GM19467 (cell line): ENCODE results near the gene MBD3L2B.
"Not testable (repeated sequence)": the region's sequence is repeated elsewhere in the genome, so short reads cannot be mapped to it uniquely, and the experiment has no call there.

Experiments
- ATAC-seq: cut with Tn5 transposase; IDR thresholded peaks from one replicate; pipeline ENCODE4 v1.9.1; 2021; ENCODE audit warnings: mild to moderate bottlenecking, moderate library complexity; ENCODE audit not compliant: unreplicated experiment

Gene MBD3L2B

GRCh38 chr19:7021331-7021730 is at the start of gene MBD3L2B:
TSS of gene MBD3L2B (minus strand) at chr19:7021431. CDS start at chr19:7021397, 34 bp downstream.
- ATAC-seq: not testable (repeated sequence)

GRCh38 chr19:7069904-7070226 is 48.6 kb upstream of the MBD3L2B start:
- no peak for ATAC-seq

GRCh38 chr19:7069042-7069903 is 48.0 kb upstream of the MBD3L2B start, which contains the start of gene ZNF557:
TSS of gene ZNF557 (plus strand) at chr19:7069703. CDS start at chr19:7075075, 5,372 bp downstream.
- ATAC-seq: peak; percentile 81

- ATAC-seq: no peak
Measured at GRCh38 chr19:7068599-7068998, 47.4 kb upstream of the MBD3L2B start.

GRCh38 chr19:7067716-7068115 is 46.5 kb upstream of the MBD3L2B start:
- no peak for ATAC-seq

GRCh38 chr19:7067122-7067521 is 45.9 kb upstream of the MBD3L2B start:
- not testable (repeated sequence) for ATAC-seq

GRCh38 chr19:7063764-7064418 is 42.7 kb upstream of the MBD3L2B start:
- ATAC-seq: no peak

- ATAC-seq: no peak
Measured at GRCh38 chr19:7063339-7063738, 42.1 kb upstream of the MBD3L2B start.

- ATAC-seq: not testable (repeated sequence)
Measured at GRCh38 chr19:7059977-7060376, 38.7 kb upstream of the MBD3L2B start.

GRCh38 chr19:7058576-7058975 is 37.3 kb upstream of the MBD3L2B start, which contains the start of gene MBD3L3:
TSS of gene MBD3L3 (minus strand) at chr19:7058676. CDS start at chr19:7058605, 71 bp downstream.
- not testable (repeated sequence) for ATAC-seq

- not testable (repeated sequence) for ATAC-seq
Measured at GRCh38 chr19:7056371-7056770, 35.1 kb upstream of the MBD3L2B start.

- ATAC-seq: not testable (repeated sequence)
Measured at GRCh38 chr19:7055679-7056078, 34.4 kb upstream of the MBD3L2B start.

GRCh38 chr19:7054635-7055368 is 33.6 kb upstream of the MBD3L2B start:
- ATAC-seq: not testable (repeated sequence)

- not testable (repeated sequence) for ATAC-seq
Measured at GRCh38 chr19:7052896-7053295, 31.7 kb upstream of the MBD3L2B start.

- not testable (repeated sequence) for ATAC-seq
Measured at GRCh38 chr19:7051421-7051820, 30.2 kb upstream of the MBD3L2B start.

- ATAC-seq: not testable (repeated sequence)
Measured at GRCh38 chr19:7049021-7049420, 27.8 kb upstream of the MBD3L2B start, which contains the start of gene MBD3L2. TSS of gene MBD3L2 (plus strand) at chr19:7049321. CDS start at chr19:7049374, 53 bp downstream.

GRCh38 chr19:7041563-7041962 is 20.3 kb upstream of the MBD3L2B start:
- ATAC-seq: not testable (repeated sequence)

GRCh38 chr19:7040079-7040478 is 18.8 kb upstream of the MBD3L2B start, which contains the start of gene MBD3L4:
TSS of gene MBD3L4 (minus strand) at chr19:7040179. CDS start at chr19:7040144, 35 bp downstream.
- ATAC-seq: not testable (repeated sequence)

- not testable (repeated sequence) for ATAC-seq
Measured at GRCh38 chr19:7030278-7030677, 9.0 kb upstream of the MBD3L2B start, which contains the start of gene MBD3L5. TSS of gene MBD3L5 (plus strand) at chr19:7030578. CDS start at chr19:7030612, 34 bp downstream.

- ATAC-seq: not testable (repeated sequence)
Measured at GRCh38 chr19:7028790-7029189, 7.6 kb upstream of the MBD3L2B start.

- ATAC-seq: no peak
Measured at GRCh38 chr19:7018828-7019227, 2.4 kb downstream of the MBD3L2B start.
